Sigmoid colon (tissue), 4 donors: ENCODE measurements around the gene NPHP1.

ENCODE experiments used
- CTCF ChIP-seq, 4 experiments: fragments of 450-650 bp in 3 of 4; fragments of 200-600 bp in 1 of 4; IDR thresholded peaks; one replicate each; pipeline ENCODE4 v1.5.1; 2016 to 2019; ENCODE audit warnings: antibody characterized with exemption in 4 of 4, mild to moderate bottlenecking in 3 of 4, moderate library complexity in 2 of 4
- EP300 ChIP-seq, 4 donors: sonication (generic); formaldehyde crosslinking; IDR thresholded peaks; one replicate each; pipeline ENCODE4 v1.6.1; 2017; ENCODE audit warnings: antibody characterized with exemption in 4 of 4
- POLR2A ChIP-seq, 2 donors: fragments of 450-650 bp; IDR thresholded peaks; one replicate each; pipeline ENCODE4 v1.6.1; 2016; ENCODE audit warnings: antibody characterized with exemption in 2 of 2, mild to moderate bottlenecking in 2 of 2, moderate library complexity in 2 of 2
- POLR2AphosphoS5 ChIP-seq, 4 donors: sonication (generic); formaldehyde crosslinking; IDR thresholded peaks; one replicate each; pipeline ENCODE4 v1.6.1; 2017; ENCODE audit warnings: antibody characterized with exemption in 4 of 4

GRCh38 chr2:110167326-110168000, 37.4 kb downstream of the NPHP1 start:
- TF ChIP-seq POLR2A (IDR thresholded peaks at IDR 0.05) (no peak), CTCF (IDR thresholded peaks at IDR 0.05) (no peak), POLR2AphosphoS5 (IDR thresholded peaks at IDR 0.05) (no peak), EP300 (IDR thresholded peaks at IDR 0.05) (no peak)
